Common myeloid progenitor, CD34-positive (primary cell): ENCODE measurements around the gene SLC24A3. TPM values are rescaled to one million over a fixed set of nuclear protein-coding genes. Genes with fewer than 3 reads are reported as not detected.

Source experiments
- CTCF ChIA-PET: fragments of 350-600 bp; sonication (Branson Sonifier 250); formaldehyde crosslinking; loops from one replicate; lab custom pipeline; 2021; ENCODE audit warnings: antibody characterized with exemption; lab: Charles Lee
- POLR2A ChIA-PET: fragments of 350-600 bp; sonication (Branson Sonifier 250); formaldehyde crosslinking; loops from one replicate; lab custom pipeline; 2021; ENCODE audit warnings: antibody characterized with exemption; lab: Charles Lee
- DNase-seq, 3 donors: peaks; one replicate each; pipeline versions ENCODE4 v3.0.0 to v3.0.0-alpha.2; 2013
- H3K27ac ChIP-seq, 2 experiments: 1 replicate in 1 of 2; 2 replicates in 1 of 2; pipeline ENCODE4 v1.7.0; 2013; ENCODE audit warnings: inconsistent platforms in 2 of 2, low read length in 2 of 2, mild to moderate bottlenecking in 2 of 2, low read depth in 1 of 2, moderate library complexity in 1 of 2; ENCODE audit not compliant: severe bottlenecking in 2 of 2, insufficient read depth in 1 of 2, poor library complexity in 1 of 2
- H3K27me3 ChIP-seq, 5 experiments: replicated peaks in 2 of 5; 1 replicate in 3 of 5; 2 replicates in 2 of 5; pipeline versions ENCODE4 v1.6.1 to v1.7.0; 2013; ENCODE audit warnings: low read length in 4 of 5, mild to moderate bottlenecking in 2 of 5, moderate library complexity in 2 of 5, inconsistent platforms in 1 of 5; ENCODE audit not compliant: insufficient read depth in 5 of 5, control insufficient read depth in 4 of 5
- H3K36me3 ChIP-seq, 4 experiments: 1 replicate in 2 of 4; 2 replicates in 2 of 4; pipeline versions ENCODE4 v1.6.1 to v1.7.0; 2013; ENCODE audit warnings: low read length in 3 of 4, control low read depth in 1 of 4, mild to moderate bottlenecking in 1 of 4; ENCODE audit not compliant: control insufficient read depth in 4 of 4, insufficient read depth in 4 of 4
- H3K4me1 ChIP-seq, 4 experiments: 1 replicate in 3 of 4; 2 replicates in 1 of 4; pipeline versions ENCODE4 v1.6.1 to v1.7.1; 2013; ENCODE audit warnings: low read length in 3 of 4, mild to moderate bottlenecking in 3 of 4, control low read depth in 1 of 4, inconsistent platforms in 1 of 4, moderate library complexity in 1 of 4; ENCODE audit not compliant: control insufficient read depth in 4 of 4, insufficient read depth in 4 of 4; ENCODE audit errors: control extremely low read depth in 1 of 4
- H3K4me3 ChIP-seq, 7 experiments: 1 replicate in 4 of 7; 2 replicates in 3 of 7; pipeline versions ENCODE4 v1.5.1 to v1.7.0; 2013; ENCODE audit warnings: mild to moderate bottlenecking in 7 of 7, low read length in 6 of 7, moderate library complexity in 6 of 7, inconsistent platforms in 2 of 7, low read depth in 2 of 7, control low read depth in 1 of 7; ENCODE audit not compliant: insufficient read depth in 4 of 7, control insufficient read depth in 1 of 7; ENCODE audit errors: extremely low read depth in 1 of 7
- H3K9me3 ChIP-seq, 5 experiments: 1 replicate in 4 of 5; 2 replicates in 1 of 5; pipeline versions ENCODE4 v1.6.1 to v1.7.1; 2013; ENCODE audit warnings: low read length in 4 of 5, mild to moderate bottlenecking in 2 of 5, inconsistent platforms in 1 of 5, low read depth in 1 of 5, moderate library complexity in 1 of 5; ENCODE audit not compliant: control insufficient read depth in 4 of 5, insufficient read depth in 2 of 5; ENCODE audit errors: control extremely low read depth in 1 of 5
- WGBS: methylation state at CpG from one replicate; pipeline ENCODE4 v1.1.5; 2013; ENCODE audit not compliant: insufficient coverage; 5-methylcytosine and 5-hydroxymethylcytosine counted together
- polyA plus RNA-seq: library from polyadenylated mRNA; unstranded; fragments of 120-200 nt; gene quantifications from one replicate; pipeline ENCODE4 v1.2.1, GENCODE V29; 2013

SLC24A3 gene
- polyA plus RNA-seq: 1.7 TPM

GRCh38 chr20:19212469-19212815 is at the start of gene SLC24A3:
Gene SLC24A3, plus strand, starts transcription at chr20:19212642.
- CTCF ChIA-PET: interaction anchor here (1.3 to 2.8 kb wide), 6 partner anchors 40 to 449 kb away, joined by 3 to 26 read pairs (median 4); no protein-coding TSS in a partner anchor
- Histone ChIP-seq H3K27ac (no peak within 1 kb of the TSS), H3K4me1 (peaks cover 0 to 16% (median 15%) of the 10 kb centered on the region in 4 experiments), H3K27me3 (peaks cover 0 to 5% (median 4%) of the 10 kb centered on the region in 5 experiments), H3K4me3 (peak within 1 kb of the TSS; percentile 46 to 83 (median 63)), H3K9me3 (no peaks in the 10 kb centered on the region), H3K36me3 (no peaks in the 10 kb centered on the region)
- peak; percentile 30 to 75 (median 61) for DNase-seq
- POLR2A ChIA-PET: no interaction called here
- WGBS: 0% methylated on average over 36 of the region's 61 CpGs

DNA sequence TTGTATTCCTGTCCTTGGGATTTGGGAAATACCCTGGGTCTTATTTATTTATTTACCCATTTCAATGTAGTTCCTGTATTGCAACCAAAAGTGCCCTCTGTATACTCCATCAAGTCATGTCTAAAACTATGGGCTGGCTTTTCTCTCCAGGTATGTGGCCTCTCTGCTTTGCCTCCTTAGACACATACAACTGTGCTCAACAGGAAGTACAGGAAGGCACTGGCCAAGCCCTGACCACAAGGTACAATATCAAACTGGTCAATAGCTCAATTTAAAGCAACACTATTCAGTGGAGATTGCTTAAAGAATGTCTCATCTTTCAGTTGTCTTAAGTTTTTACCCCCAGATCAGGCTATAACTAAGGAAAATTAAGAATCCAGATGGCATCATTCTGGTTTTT is 42.3 kb upstream of the SLC24A3 start:
- H3K9me3 ChIP-seq: peaks cover 0 to 13% (median 0%) of the 10 kb centered on the region in 5 experiments
- no peaks in the 10 kb centered on the region for H3K36me3 ChIP-seq
- ChIA-PET CTCF (no interaction called here), POLR2A (no interaction called here)
- no peaks in the 10 kb centered on the region for H3K27me3 ChIP-seq
- H3K4me1 ChIP-seq: no peaks in the 10 kb centered on the region
- H3K27ac ChIP-seq: no peak overlapping the region
- DNase-seq: no peak
- H3K4me3 ChIP-seq: no peak overlapping the region

DNA sequence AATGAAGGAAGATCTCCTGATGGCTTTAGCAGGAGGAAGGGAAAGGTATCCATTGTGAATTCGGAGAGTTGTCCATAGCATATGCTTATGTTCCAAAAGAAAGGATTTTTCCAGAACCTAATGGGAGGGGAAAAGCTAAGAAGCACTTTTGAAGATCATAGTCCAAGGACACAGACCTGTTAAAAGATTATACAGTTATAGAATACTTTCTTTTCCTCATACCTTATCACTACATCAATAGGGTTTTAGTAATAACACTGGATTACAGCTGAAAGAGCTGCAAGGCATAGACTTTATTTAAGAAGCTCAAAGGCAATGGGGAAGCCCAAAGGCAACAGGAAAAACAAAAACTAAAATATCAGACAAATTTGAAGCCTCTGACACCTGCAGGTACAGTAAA is 39.8 kb upstream of the SLC24A3 start:
- POLR2A ChIA-PET: no interaction called here

DNA sequence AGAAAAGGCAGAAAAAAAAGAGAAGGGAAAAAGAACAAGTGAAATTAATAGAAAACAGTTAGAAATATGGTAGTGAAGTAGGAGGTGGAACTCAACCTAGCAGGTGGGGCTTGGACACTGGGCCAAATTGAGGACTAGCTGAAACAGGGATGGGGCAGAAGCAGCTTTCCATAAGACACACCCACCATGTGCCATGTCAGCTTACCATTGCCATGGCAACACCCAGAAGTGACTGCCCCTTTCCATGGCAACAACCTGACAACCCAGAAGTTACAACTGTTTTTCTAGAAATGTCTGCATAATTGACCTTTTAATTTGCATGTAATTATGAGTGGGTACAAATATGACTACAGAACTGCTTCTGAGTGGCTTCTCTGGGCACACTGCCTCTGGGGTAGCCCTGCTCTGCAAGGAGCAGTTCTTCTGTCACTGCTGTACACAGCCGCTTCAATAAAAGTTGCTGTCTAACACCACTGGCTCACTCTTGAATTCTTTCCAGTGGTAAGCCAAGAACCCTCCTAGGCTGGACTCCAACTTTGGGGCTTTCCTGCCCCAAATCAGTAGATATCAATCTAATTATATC is 35.9 kb upstream of the SLC24A3 start:
- Histone ChIP-seq H3K4me1 (no peaks in the 10 kb centered on the region), H3K27ac (no peak overlapping the region), H3K9me3 (peaks cover 0 to 1% (median 0%) of the 10 kb centered on the region in 5 experiments), H3K4me3 (no peak overlapping the region), H3K27me3 (no peaks in the 10 kb centered on the region), H3K36me3 (no peaks in the 10 kb centered on the region)
- DNase-seq: no peak
- ChIA-PET CTCF (no interaction called here), POLR2A (no interaction called here)
- 100% methylated on average over 1 of the region's 1 CpG for WGBS

More for the DNA sequence above, 39.8 kb upstream of the SLC24A3 start:
- no peak for DNase-seq
- H3K9me3 ChIP-seq: peaks cover 0 to 7% (median 0%) of the 10 kb centered on the region in 5 experiments
- no peak overlapping the region for H3K27ac ChIP-seq
- no peaks in the 10 kb centered on the region for H3K36me3 ChIP-seq
- no peak overlapping the region for H3K4me3 ChIP-seq
- 100% methylated on average over 1 of the region's 1 CpG for WGBS
- H3K4me1 ChIP-seq: no peaks in the 10 kb centered on the region
- no peaks in the 10 kb centered on the region for H3K27me3 ChIP-seq
- CTCF ChIA-PET: no interaction called here

GRCh38 chr20:19181552-19181951 is 30.9 kb upstream of the SLC24A3 start:
- POLR2A ChIA-PET: no interaction called here
- DNase-seq: no peak
- CTCF ChIA-PET: no interaction called here
- Histone ChIP-seq H3K27me3 (no peaks in the 10 kb centered on the region), H3K9me3 (no peaks in the 10 kb centered on the region), H3K36me3 (no peaks in the 10 kb centered on the region), H3K27ac (no peak overlapping the region), H3K4me3 (no peak overlapping the region), H3K4me1 (no peaks in the 10 kb centered on the region)
- WGBS: 96% methylated on average over 2 of the region's 2 CpGs

DNA sequence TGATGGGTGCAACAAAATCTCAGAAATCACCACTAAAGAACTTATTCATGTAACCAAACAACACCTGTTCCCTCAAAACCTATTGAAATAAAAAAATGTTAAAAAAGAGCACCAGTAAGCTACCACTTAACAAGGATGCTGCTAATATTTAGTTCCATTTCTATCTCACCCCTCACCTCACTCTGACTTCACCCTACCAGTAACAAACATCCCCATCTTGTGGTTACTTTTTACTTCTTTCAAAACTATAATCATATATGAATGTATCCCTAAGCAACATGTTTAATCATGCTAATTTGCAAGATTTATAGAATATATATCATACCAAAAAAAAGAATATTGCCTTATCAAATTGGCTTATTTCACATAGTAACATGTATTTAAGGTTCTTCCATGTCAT is 27.4 kb upstream of the SLC24A3 start:
- ChIA-PET CTCF (no interaction called here), POLR2A (no interaction called here)
- H3K36me3 ChIP-seq: no peaks in the 10 kb centered on the region
- H3K4me1 ChIP-seq: no peaks in the 10 kb centered on the region
- H3K4me3 ChIP-seq: no peak overlapping the region
- no peak for DNase-seq
- no peaks in the 10 kb centered on the region for H3K9me3 ChIP-seq
- no peak overlapping the region for H3K27ac ChIP-seq
- H3K27me3 ChIP-seq: no peaks in the 10 kb centered on the region

DNA sequence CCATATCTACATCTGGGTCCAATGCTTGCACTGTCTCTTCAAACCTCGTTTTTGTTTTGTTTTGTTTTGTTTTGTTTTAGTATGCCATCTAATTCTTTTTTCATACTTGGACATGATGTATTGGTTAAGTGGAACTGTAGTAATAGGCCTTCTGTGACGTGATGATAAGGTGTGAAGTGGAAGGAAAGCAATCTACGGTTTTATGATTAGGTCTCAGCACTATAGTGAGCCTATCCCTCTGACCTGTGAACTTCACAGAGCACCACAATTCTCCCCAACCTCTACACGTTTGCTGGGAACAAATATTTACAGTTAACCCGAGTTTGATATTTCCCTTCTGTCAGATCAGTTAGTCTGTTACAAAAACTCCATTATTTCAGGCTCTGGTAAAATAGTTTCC is 19.1 kb upstream of the SLC24A3 start:
- WGBS: 77% methylated on average over 2 of the region's 5 CpGs
- CTCF ChIA-PET: interaction anchor here (0.6 to 1.3 kb wide), 2 partner anchors 12 to 779 kb away, joined by 3 to 4 read pairs; no protein-coding TSS in a partner anchor
- H3K4me1 ChIP-seq: no peaks in the 10 kb centered on the region
- no peaks in the 10 kb centered on the region for H3K27me3 ChIP-seq
- POLR2A ChIA-PET: no interaction called here
- DNase-seq: no peak
- H3K27ac ChIP-seq: no peak overlapping the region
- no peak overlapping the region for H3K4me3 ChIP-seq
- no peaks in the 10 kb centered on the region for H3K36me3 ChIP-seq
- H3K9me3 ChIP-seq: no peaks in the 10 kb centered on the region
